Gastrocnemius medialis (tissue), 4 donors: Measurements from ENCODE around the gene TFB2M. TPM values are rescaled to one million over a fixed set of nuclear protein-coding genes. Genes with fewer than 3 reads are reported as not detected.

Experiments
- ATAC-seq, 2 donors: fragments of 150-250 bp; one replicate each; pipeline ENCODE4 v1.9.1; 2016
- DNase-seq, 2 donors: peaks; one replicate each; pipeline ENCODE4 v3.0.0-alpha.2; 2019
- H3K27ac ChIP-seq, 4 donors: fragments of 200-600 bp; sonication (generic); 1 replicate in 1 of 4; 2 replicates in 3 of 4; pipeline ENCODE4 v1.5.1; 2016 to 2018; ENCODE audit warnings: mild to moderate bottlenecking in 2 of 4, moderate library complexity in 1 of 4
- H3K27me3 ChIP-seq, 3 donors: fragments of 200-600 bp; sonication (generic) in 2 of 3; 1 replicate in 1 of 3; 2 replicates in 2 of 3; pipeline versions ENCODE4 v1.5.1 to v1.6.0; 2016 to 2019; ENCODE audit warnings: mild to moderate bottlenecking in 1 of 3, moderate library complexity in 1 of 3
- H3K36me3 ChIP-seq, 2 donors: fragments of 200-600 bp; sonication (generic) in 1 of 2; one replicate each; pipeline ENCODE4 v1.5.1; 2017 to 2018
- H3K4me1 ChIP-seq, 2 donors: fragments of 200-600 bp; sonication (generic) in 1 of 2; one replicate each; pipeline ENCODE4 v1.5.1; 2016 to 2017; ENCODE audit warnings: mild to moderate bottlenecking in 2 of 2
- H3K4me3 ChIP-seq, 4 donors: fragments of 200-600 bp; sonication (generic) in 3 of 4; 1 replicate in 1 of 4; 2 replicates in 3 of 4; pipeline ENCODE4 v1.5.1; 2016 to 2019; ENCODE audit warnings: mild to moderate bottlenecking in 2 of 4
- H3K9me3 ChIP-seq, 3 donors: fragments of 200-600 bp; sonication (generic) in 2 of 3; 1 replicate in 1 of 3; 2 replicates in 2 of 3; pipeline ENCODE4 v1.5.1; 2016 to 2019
- POLR2A ChIP-seq, 2 donors: fragments of 450-650 bp; IDR thresholded peaks; one replicate each; pipeline ENCODE4 v1.6.1; 2017; ENCODE audit warnings: antibody characterized with exemption in 2 of 2, mild to moderate bottlenecking in 2 of 2, moderate library complexity in 2 of 2
- in situ Hi-C, 4 donors: fragments of 200-750 bp; cut with MboI; loops; one replicate each; pipeline versions ENCODE4 v1.15.0 to v1.8.0; 2017; ENCODE audit warnings: low sequenced_read_pairs in 4 of 4
- intact Hi-C: fragments of 100-400 bp; cut with DNase I; formaldehyde crosslinking; loops from one replicate; pipeline ENCODE4 v1.15.1; 2023; ENCODE audit warnings: low total_unique reads
- total RNA-seq, 4 donors: library from RNA; depleted of rRNA; stranded (reverse); fragments of >200 nt; gene quantifications; one replicate each; pipeline versions ENCODE4 v1.1.0 to v1.2.3, GENCODE V29; 2016
- TF ChIP-seq, protein P1 (sequence below), 5 experiments: fragments of 450-650 bp in 3 of 5; fragments of 200-600 bp in 2 of 5; sonication (generic) in 2 of 5; IDR thresholded peaks in 4 of 5; conservative IDR thresholded peaks in 1 of 5; 1 replicate in 4 of 5; 2 replicates in 1 of 5; pipeline ENCODE4 v1.5.1; 2016 to 2019; ENCODE audit warnings: antibody characterized with exemption in 5 of 5, mild to moderate bottlenecking in 3 of 5, moderate library complexity in 3 of 5

The TFB2M gene
- total RNA-seq, 4 donors from 2014 or later = 18.9 to 33.1 (median 21.2) TPM

DNA sequence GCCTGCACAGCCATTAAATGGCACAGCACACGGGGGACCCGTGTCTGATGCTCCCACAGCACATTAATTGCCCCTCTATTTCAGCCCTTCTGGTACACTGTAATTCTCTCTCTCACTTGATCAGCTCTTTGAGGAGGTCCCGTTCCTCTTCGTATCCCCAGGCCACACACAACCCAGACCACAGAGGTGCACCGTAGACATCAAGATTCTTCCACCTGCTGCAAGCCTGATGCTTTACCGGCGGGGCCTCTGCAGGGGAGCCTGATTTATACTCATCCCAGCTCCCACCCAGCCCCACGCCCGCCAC is 59.7 kb downstream of the TFB2M start:
- Histone ChIP-seq H3K4me1 (peaks cover 6 to 10% of the 10 kb centered on the region in 2 donors), H3K9me3 (no peaks in the 10 kb centered on the region), H3K36me3 (no peaks in the 10 kb centered on the region), H3K4me3 (peak overlapping the region; percentile 81 to 91 (median 86)), H3K27me3 (no peaks in the 10 kb centered on the region), H3K27ac (peak overlapping the region in 2 of 4 donors; percentile 73 to 80)
- intact Hi-C loops = no loop called here
- ATAC-seq = no peak
- in situ Hi-C loops = no loop called here
- TF ChIP-seq, protein P1, sequence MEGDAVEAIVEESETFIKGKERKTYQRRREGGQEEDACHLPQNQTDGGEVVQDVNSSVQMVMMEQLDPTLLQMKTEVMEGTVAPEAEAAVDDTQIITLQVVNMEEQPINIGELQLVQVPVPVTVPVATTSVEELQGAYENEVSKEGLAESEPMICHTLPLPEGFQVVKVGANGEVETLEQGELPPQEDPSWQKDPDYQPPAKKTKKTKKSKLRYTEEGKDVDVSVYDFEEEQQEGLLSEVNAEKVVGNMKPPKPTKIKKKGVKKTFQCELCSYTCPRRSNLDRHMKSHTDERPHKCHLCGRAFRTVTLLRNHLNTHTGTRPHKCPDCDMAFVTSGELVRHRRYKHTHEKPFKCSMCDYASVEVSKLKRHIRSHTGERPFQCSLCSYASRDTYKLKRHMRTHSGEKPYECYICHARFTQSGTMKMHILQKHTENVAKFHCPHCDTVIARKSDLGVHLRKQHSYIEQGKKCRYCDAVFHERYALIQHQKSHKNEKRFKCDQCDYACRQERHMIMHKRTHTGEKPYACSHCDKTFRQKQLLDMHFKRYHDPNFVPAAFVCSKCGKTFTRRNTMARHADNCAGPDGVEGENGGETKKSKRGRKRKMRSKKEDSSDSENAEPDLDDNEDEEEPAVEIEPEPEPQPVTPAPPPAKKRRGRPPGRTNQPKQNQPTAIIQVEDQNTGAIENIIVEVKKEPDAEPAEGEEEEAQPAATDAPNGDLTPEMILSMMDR (IDR thresholded peaks at IDR 0.05 in 4 of 5, conservative IDR thresholded peaks at IDR 0.05 in 1 of 5) = no peak
- TF ChIP-seq POLR2A (IDR thresholded peaks at IDR 0.05) = no peak
- DNase-seq = no peak

DNA sequence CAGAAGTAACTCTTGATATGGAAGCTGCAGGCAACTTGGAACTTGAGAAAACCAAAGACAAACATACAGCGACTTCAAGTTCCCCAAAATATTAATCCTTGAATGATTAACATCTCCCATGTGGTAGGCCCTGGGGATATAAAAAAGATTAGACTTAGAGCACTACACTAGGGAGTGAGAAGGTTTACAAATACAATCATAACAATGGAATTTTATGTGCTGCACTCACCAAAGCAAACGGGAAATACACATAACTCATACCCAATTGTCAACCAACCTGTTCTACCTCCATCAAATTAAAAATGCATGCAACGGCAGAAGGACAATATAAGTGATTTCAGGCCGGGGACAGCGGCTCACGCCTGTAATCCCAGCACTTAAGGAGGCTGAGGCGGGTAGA is 62.7 kb downstream of the TFB2M start:
- Histone ChIP-seq H3K36me3 (no peaks in the 10 kb centered on the region), H3K27me3 (no peaks in the 10 kb centered on the region), H3K4me3 (no peak overlapping the region), H3K4me1 (peaks cover 6 to 10% of the 10 kb centered on the region in 2 donors), H3K9me3 (no peaks in the 10 kb centered on the region), H3K27ac (no peak overlapping the region)
- intact Hi-C loops = no loop called here
- in situ Hi-C loops = no loop called here
- TF ChIP-seq POLR2A (IDR thresholded peaks at IDR 0.05) = no peak
- TF ChIP-seq, protein P1 (IDR thresholded peaks at IDR 0.05 in 4 of 5, conservative IDR thresholded peaks at IDR 0.05 in 1 of 5) = no peak
- no peak for DNase-seq
- ATAC-seq = no peak

DNA sequence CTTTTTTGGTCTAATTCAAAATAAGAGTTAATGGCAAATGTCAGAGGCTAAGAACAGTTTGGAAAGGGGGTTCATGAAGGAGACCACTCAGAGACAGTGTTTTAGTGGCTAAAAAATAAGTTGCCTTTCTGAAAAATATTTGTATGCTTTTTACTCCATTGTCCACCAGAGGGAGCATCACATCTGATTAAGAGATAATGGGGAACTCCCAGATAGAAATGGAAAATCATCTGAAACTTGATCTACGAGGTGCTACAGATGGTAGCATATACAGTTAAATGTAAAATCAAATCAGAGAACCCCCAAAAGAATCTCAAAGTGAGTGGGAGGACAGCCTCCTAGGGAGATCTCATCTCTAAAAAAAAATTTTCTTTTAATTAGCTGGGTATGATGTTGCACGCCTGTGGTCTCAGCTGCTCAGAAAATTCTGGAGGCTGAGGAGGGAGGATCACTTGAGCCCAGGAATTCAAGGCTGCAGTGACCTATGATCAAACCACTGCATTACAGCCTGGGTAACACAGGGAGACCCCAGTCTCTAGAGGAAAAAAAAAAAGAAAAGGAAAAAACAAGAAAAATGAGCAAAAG is 68.6 kb downstream of the TFB2M start:
- no peaks in the 10 kb centered on the region for H3K36me3 ChIP-seq
- in situ Hi-C loops = loop anchor here (5.0 to 25.0 kb wide), 4 partner anchors 197 to 1335 kb away; partner anchors contain the start of gene KIF26B (in 3 of the 4)
- ATAC-seq (peak; percentile 64 to 70), DNase-seq (no peak)
- no peaks in the 10 kb centered on the region for H3K27me3 ChIP-seq
- peaks cover 0 to 3% of the 10 kb centered on the region in 2 donors for H3K4me1 ChIP-seq
- no peak overlapping the region for H3K27ac ChIP-seq
- H3K4me3 ChIP-seq = no peak overlapping the region
- TF ChIP-seq POLR2A (IDR thresholded peaks at IDR 0.05) = no peak
- TF ChIP-seq, protein P1 (IDR thresholded peaks at IDR 0.05 in 4 of 5, conservative IDR thresholded peaks at IDR 0.05 in 1 of 5) = peak; percentile 60 to 80 (median 73)
- intact Hi-C loops = loop anchor here (1.0 to 2.0 kb wide), 2 partner anchors 202 to 257 kb away; no protein-coding TSS in a partner anchor
- H3K9me3 ChIP-seq = no peaks in the 10 kb centered on the region

DNA sequence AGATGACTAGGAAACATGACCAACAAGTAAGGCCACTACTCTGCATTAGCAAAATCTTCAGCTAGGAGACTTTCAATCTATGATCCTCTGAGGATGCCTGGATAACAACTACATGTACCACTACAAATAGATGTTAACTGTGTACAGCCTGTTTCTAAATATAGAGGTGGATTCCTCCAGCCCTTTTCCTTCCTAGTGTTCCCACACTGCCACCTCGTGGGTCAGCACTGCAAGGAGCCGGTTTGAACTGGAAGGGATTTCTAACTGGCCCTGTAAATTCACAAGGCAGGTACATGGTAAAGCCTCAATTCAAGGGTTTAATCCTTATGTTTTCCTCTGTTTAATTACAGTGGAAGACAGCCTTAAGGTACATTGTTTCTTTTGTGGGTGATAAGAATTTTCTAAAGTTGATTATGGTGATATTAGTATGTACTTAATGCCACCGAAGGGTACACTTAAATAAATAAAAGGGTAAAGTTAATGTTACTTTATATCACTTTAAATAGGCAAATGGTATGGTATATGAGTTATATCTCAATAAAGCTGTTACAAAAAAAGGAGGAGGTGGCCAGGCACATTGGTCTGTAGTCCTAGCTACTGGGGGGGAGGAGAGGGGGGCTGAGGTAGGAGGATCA is 73.3 kb downstream of the TFB2M start:
- Histone ChIP-seq H3K27me3 (no peaks in the 10 kb centered on the region), H3K9me3 (no peaks in the 10 kb centered on the region), H3K4me1 (peaks cover 0 to 3% of the 10 kb centered on the region in 2 donors), H3K36me3 (no peaks in the 10 kb centered on the region), H3K27ac (no peak overlapping the region), H3K4me3 (no peak overlapping the region)
- in situ Hi-C loops = loop anchor here (10.0 to 25.0 kb wide), 3 partner anchors 202 to 1330 kb away; partner anchors contain the start of gene KIF26B (in 3 of the 4)
- DNase-seq (peak; percentile 22 to 54), ATAC-seq (peak; percentile 84 to 96)
- TF ChIP-seq, protein P1 (IDR thresholded peaks at IDR 0.05 in 4 of 5, conservative IDR thresholded peaks at IDR 0.05 in 1 of 5) = peak; percentile 43 to 84 (median 80)
- no peak for TF ChIP-seq POLR2A (IDR thresholded peaks at IDR 0.05)
- intact Hi-C loops = loop anchor here (2.0 kb wide), 2 partner anchors 480 to 1340 kb away; no protein-coding TSS in a partner anchor
